ENCODE results near the gene ZAP70.
"Not testable (repeated sequence)": the region's sequence is repeated elsewhere in the genome, so short reads cannot be mapped to it uniquely, and the experiment has no call there.

The ZAP70 gene

DNA sequence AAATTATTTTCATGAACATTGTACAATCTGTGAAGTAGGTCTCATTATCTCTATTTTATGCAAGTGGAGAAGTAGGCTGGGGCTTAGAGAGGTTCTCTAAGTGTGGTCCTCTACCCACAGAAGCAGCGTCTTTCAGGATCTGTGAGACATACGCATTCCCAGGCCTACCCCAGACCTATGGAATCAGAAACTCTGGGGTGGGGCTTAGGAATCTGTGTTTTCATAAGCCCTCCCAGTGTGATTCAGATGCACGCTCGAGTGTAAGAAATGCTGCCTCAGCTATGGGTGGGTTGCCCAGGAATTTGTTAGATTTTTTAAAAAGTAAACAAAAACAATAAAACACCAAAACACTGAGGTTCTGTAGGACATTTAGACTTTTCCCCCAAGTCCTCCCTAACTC is 14.8 kb upstream of the ZAP70 start:
- DNase-seq (ENCODE audit: low read depth), result no peak

DNA sequence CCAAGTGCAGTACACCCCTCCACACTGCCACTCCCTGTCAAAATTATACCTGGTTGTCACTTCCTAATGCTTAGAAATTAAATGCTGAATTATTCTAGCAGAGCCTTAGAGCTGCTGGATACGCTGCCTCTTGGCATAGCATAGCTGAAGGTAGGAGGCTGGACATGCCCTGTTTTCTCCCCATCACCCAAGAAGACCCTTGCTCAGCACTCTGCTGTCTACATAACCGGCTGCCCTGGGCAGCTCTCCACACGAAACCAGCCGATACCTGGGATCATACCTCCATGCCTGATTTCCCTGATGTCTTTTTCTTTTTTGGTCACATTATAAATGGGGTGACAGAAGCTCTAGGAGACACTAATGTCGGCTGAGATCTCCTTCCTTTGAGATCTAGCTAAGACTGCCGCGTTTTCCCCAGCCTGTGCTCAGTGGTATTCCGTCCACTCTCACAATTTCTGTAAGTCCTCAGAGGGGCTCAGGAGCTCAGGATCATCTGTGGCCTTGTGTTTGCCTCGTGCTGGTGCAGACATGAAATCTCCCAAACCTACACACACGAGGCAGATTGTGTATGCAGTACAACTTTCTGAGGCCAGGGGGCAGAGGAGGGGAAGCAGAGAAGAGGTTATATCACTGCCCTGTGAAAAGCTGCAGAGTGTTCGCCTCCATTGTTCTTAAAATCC is 13.5 kb upstream of the ZAP70 start:
- peak; percentile 44 for DNase-seq (ENCODE audit: low read depth)

DNA sequence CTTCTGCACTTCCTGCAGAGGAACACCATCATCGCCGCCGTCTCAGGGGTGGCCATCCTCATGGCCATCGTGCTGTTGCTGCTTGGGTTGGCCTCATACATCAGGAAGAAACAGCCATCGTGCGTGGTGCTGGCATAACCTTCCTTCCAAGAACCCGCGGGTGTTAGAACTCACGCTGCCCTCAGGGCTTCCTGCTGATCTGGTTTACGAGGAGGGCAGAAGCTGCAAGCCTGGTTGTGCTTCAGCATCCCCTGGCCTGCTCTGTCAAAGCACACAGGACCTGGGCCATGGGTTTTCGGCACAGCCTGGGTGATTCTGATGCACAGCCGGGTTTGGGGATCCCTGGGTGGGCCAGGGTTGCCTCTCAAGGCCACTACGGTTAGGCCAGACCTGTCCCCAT is 12.2 kb upstream of the ZAP70 start:
- DNase-seq (ENCODE audit: low read depth), result no peak

DNA sequence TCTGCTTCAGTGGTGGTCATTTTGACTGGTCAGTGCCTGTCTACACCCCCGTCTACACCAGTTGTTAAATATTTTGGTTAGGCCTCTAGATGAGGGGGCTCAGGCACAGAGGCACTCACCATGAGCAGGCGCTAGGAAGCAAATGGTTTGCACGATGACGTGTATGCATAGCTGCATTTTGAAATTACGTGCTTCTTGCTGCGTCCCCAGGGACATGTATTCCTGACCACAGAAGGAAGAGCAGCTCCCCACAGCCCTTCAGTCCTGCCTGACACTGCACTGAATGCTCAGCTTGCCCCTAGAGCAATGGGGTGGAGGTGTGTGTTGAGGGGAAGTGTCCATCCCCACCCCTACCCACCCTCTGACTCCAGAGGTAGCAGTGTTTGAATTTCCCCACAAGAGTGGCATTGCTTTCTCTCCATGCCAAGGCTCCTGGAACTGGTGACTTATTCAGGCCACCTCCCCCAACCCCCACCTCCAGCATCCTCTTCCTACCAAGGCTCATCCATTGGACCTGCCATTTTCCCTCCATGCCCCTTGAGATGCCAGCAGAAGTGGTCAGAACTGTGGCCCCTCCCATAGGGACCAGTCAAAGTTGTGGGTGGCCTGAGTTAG is 11.4 kb upstream of the ZAP70 start:
- no peak for DNase-seq (ENCODE audit: low read depth)

DNA sequence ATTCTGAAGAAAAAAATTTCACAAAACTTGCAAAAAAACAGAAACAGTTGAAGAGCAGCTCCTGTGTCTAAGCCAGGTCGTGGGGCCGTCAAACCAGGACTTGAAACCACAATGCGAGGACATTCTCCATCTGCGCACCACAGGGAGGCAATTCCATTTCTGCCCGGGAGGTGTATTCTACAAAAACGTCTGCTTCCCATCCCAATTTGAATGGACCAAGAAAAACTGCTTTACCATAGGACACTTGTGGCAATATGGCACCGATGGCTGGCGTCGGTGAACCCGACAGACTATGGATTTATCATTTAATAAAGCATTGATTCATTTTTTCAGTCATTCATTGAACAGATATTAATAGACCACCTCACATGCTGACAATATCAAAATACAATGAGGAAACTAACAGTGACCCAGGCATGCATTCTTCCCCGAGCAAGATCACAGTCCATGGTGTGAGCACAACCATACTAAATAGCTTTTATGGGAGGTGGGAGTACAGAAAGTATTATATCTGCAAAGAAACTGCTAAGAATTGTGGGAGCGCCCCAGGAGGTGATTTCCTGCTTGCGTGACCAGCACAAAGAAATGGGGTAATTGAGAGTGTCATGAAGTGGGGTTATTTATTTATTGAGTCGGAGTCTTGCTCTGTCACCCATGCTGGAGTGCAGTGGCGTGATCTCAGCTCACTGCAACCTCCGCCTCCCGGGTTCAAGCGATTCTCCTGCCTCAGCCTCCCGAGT is 10.5 kb upstream of the ZAP70 start:
- no peak for DNase-seq (ENCODE audit: low read depth)

DNA sequence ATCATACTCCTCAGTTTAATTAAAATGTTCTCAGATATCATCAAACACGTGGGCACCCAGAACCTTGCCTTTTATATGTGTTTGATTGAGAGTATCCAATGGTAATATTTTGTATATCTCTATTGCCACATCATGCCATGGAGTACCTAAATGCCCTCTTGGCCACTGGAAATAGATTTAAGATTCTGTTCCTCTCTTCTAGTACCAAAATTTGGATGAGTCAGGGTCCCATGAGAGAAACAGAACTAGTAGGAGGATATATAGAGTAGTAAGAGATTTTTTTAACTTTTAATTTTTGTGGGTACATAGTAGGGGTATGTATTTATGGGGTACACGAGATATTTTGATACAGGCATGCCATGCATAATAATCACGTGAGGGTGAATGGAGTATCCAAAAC is 9.6 kb upstream of the ZAP70 start:
- DNase-seq (ENCODE audit: low read depth), result no peak

DNA sequence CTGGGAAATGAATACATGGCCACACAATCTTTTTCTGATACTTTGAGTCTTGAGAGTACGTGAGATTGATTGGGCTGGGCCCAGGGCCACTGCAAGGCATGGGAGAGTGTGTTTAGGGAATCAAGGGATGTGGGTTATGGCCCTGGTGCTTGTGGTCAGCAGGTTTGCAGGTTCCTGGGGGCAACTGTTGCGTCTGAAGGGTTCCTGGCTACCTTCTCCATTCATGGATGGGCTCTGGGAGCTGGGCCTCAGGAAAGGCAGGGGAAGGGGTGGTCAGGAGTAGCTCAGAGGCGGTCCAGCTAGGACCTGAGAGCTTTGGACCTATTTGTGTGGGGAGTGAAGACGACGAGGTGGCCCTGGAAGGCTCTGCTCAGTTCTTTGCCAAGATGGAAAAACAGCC is 8.4 kb upstream of the ZAP70 start:
- DNase-seq (ENCODE audit: low read depth), result no peak

DNA sequence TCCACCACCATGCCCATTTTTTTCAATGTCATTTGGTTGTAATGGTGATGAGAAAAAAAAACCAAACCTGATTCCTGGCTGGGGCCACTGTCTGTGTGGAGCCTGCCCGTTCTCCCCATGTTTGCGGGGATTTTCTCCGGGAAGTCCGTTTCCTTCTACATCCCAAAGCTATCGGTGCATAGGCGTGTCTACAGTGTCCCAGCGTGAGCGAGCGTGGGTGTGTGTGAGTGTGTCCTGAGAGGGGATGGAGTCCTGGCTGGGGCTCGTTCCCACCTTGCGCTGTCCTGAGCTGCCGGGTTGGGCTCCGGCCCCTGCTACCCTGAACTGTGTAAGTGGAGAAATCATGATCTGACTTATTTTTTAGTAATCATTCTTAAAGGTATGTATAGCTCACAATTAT is 7.3 kb upstream of the ZAP70 start:
- no peak for DNase-seq (ENCODE audit: low read depth)

DNA sequence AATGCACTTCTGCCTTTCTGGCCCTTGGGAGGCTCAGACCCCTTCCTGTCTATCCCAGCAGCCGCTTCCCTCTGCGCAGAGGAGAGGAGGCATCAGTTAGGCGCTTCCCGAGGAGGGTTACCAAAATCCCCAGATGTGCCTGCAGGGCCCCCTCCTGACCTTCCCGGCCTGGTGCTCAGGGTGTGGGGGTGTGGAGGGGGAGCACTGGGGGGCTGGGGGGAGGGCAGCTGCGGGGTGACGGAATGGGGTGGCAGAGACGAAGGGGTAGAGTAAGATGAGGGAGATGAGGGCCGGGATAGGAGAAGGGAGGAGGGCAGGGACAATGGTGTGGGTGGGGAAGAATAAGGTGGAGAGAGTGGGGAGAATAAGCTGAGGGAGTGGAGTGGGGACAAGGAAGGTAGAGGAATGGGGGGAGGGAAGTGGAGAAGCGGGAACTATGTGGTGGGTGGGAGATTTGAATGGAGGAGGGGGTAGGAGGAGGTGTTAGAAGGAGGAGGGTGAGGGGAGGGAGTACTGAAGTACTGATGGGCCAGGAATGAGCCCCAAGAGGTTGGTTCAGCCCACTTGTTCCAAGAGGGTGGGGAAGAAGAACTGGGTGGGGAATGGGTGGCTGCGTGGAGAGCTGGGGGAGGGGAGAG is 6.5 kb upstream of the ZAP70 start:
- no peak for DNase-seq (ENCODE audit: low read depth)

DNA sequence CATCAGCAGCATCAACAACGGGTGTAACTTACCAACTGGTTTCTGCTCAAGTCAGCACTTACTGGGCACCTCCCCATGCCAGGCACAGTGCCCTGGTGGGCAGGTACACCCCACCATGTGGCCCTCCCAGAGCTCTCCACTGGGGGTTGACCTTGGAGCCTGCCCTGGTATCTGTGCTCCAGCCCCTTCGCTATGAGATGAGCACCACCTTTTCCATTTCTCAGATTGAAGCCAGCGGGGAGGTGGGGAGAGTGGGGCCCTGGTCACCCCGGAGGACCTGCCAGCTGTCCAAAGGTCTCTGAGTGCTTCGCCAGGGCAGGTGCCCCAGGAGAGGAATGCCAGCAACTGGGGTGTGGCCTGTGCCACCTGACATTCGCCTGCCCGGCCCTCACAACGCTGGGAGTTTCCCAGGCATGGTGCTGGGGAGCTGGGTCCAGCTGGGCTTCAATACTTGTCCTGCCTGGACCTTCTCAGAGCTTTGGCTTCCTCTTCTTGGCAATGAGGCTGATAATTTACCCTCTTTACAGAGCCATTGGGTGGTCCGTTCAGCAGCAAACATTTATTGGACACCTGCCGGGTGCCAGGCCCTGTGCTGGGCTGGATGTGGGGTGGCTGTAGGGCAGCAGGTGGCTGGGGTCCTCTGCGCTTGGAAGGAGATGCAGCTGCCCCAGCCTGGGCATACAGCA is 5.9 kb upstream of the ZAP70 start:
- DNase-seq (ENCODE audit: low read depth), result no peak

DNA sequence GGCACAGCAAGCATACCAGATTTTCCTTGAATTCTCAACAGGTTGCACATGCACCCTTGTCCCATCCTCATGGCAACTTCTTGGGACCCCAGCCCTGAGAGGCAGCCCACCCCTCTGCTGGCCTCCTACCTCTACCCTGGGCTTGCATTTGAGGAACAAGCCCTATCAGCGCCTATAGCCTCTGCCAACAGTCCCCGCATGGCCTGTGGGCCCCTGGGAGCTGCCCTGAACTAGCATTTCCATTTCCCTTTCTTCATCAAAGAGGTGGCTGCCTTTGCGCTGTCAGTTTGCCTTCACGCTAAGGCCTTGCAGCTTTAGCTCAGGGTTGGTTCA is 5.4 kb upstream of the ZAP70 start:
- DNase-seq (ENCODE audit: low read depth), result no peak

DNA sequence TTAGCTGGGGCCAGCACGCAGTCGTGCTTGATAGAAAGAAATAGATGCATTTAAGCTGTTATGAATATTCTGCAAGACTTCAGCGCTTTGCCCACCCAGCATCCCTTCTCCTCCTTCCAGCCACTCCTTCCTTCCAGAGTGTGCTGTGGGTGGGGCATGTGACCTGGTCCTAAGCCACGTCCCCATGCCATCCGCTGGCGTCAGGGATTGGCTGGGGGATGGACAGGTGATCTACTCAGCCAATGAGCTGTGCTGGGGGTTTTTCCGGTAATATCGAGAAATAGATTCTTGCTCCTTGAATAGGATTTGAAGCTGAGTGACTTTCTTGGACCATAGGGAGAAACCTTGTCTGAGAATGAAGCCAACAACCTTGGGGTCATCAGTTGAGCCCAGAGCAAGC is 4.8 kb upstream of the ZAP70 start:
- no peak for DNase-seq (ENCODE audit: low read depth)

DNA sequence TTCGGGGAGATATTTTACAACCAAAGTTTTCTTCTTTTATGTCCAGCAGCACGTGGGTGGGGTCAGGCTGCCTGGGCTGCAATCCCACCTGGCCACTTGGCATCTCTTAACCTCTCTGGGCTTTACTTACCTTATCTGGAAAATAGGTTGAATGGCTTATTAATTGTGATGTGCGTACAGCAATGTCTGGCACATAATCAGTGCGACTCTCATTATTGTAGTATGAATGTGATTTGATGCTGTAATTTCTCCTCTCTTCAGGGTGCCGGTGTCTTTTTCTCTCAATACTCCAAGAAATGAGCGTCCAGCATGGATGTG is 2.0 kb upstream of the ZAP70 start:
- DNase-seq (ENCODE audit: low read depth), result no peak

DNA sequence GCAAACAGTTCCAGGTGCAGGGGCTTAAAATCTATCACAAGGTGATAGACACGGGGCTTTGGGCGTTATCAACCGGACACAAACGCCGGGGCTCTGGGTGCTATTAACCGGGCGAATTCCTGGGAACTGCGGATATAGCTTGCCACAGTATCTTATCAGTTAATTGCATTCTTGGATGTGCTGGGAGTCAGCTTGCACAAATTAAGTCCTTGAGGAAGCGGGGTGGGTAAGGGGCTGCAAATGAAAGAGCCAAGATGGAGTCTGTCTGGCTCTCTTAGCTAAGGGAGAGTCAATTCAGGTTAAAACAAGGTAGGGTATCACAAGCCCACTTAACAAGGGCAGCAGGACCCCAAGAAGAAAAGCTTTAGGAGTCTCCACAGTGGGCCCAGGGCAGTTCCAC is 1.2 kb upstream of the ZAP70 start:
- not testable (repeated sequence) for DNase-seq (ENCODE audit: low read depth)

DNA sequence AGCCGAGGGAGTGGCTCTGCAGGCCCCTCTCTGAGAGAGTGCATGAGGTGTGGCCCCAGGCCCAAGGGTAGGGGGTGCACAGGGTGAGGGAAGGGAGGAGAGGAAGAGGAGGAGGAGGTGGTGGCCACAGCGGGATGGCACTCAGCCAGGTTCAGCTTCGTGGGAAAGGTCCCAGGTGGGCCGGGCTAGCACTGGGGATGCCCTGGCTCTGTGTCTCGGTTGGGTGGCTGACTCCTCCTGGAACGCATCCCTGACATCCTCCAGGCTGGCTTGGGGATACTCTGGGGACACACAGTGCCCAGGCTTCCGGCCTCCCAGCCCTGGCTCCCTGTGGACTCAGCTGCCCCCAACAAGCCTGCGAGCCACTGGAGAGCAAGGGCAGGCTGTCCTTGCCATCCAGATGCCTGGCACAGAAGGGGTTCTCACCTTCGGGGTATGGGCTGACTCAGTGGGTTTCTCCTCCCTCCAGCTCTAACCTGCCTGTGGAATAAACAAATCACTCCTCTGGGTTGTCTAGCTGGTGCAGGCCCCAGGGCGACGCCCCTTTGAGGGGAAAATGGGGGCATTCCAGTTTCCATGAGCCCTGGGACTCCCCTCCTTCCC is 582 bp upstream of the ZAP70 start:
- DNase-seq (ENCODE audit: low read depth), result no peak

DNA sequence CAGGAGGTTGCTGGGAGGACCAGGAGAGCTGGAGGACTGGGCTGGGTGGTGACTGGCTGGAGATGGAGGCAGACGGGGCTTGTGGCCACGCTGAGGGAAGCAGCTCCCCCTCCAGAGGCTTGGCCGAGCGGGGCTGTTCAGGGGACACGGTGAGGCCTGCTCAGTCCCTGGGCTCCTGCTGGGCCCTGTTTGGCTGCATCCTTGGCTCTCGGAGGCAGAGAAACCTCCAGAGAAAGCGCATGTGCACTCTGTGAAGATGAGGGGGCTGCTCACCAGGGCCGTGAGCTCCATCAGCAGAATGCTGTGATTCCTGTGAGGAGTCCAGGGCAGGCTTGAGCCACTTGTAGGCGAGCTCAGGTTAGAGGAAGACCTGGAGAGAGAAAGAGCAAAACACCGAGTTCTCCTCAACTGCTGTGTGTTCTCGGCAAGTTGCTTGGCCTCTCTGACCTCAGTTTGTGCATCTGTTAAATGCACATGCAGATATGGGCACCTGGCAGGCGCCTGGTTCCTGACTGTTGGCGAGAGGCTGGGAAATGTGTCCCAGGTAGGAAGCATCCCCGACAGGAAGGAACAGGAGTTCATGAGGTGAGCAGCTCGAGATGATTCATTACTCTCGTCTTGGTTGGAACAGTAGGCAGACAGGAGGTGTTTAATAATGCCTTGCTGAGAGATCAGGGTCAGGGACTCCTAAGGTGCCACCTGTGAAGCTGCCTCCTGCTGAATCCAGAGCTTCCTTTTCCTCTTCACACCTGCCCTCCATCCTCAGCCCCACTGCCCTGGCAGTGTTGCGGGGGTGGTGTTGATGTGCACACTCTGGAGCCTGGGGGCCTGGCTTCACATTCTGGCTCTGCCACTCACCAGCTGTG is 941 bp downstream of the ZAP70 start:
- no peak for DNase-seq (ENCODE audit: low read depth)

DNA sequence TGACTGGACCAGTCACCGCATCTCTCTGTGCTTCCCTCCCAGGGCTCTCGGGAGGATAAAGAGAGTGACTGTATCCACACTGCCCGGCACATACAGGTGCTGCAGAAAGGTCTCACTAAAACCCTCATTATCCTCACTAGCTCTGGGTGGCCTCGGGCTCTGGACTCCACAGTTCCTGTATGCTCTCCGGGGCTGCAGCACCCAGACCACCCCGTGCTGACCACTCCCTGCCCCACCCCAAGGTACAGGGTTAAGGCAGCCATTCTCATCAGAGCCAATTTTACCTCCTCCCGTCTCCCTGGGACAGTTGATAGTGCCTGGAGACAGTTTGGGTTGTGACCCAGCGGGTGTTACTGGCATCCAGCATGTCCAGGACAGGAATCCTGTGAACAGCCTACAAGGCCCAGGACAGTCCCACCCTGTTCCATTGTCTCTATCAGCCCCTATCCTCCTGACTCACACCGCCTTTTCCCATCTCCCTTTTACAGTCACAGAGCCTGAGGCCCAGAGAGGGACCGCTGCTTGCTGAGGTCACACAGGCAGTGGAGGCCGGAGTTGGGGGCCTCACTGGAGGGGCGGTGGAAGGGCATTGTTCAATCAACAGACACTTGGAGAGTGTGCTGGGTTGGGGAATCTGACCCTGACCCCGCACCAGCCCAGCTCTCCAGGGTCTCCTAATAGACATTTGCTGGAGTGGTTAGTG is 1.7 kb downstream of the ZAP70 start:
- DNase-seq (ENCODE audit: low read depth), result no peak

DNA sequence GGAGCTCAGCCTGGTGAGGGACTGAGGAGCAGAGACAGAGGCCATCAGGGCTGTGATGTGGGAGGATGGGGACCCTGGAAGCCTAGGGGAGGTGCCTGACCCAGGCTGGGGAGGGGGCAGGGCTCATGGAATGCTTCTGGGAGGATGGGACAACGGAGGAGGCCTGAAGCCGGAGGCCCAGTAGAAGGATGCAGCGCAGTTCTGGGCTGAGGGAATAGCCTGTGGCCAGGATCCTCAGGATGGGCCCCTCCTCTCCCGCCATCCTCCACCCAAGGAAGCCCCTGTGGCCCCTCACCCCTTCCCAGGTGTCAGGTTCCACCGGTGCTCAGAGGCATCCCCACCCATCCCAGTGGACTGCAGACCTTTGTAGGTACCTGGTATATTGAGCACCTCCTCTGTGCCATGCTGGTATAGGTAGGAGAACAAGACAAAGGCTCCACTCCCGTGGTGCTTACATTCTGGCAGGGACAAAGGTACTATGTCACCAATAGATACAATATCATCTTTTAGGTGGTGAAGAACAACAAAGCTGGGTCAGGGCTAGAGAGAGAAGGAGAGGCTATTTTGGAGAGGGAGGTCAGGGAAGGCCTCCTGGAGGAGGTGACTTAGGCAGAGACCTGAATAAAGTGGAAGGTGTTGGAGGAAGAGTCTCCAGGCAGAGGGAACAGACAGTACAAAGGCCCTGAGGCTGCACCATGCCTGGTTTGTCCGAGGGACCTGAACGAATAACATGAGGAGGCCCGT is 2.7 kb downstream of the ZAP70 start:
- no peak for DNase-seq (ENCODE audit: low read depth)

DNA sequence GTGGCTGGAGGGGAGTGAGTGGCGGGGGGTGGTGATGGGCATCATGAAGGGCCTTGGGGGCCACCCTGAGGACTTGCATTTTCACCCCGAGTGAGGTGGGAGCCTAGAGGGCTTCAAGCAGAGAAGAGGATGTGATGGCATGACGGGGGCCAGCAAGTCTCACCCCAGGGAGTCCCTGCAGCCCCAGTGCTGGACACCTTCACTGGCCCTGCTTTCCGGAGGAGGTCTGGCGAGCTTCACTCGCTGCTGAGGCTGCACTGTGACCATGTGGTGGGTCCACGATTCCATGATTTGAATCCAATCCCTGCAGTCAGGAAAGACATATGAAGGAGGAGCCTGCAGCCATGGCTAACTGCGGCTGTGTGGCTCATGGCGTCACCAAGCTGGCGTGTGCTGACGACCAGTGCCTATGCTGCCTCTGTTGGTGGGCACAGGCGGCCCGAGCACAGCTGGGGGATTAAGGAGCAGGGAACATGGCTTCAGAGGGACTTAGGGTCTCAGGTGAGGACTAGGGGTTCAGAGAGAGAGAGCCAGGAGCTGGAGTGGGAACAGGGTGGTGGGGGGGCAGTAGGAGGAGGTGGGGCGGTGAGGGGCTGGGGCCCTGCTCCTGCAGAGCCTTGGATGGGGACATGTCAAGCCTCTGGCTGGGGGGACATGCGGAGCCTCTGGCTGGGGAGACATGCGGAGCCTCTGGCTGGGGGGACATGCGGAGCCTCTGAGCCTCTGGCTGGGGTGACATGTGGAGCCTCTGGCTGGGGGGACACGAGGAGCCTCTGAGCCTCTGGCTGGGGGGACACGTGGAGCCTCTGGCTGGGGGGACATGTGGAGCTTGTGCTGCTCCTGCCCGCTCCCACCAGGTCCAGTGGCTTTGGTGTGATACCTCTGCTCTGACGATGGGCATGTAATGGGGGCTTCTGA is 3.6 kb downstream of the ZAP70 start:
- no peak for DNase-seq (ENCODE audit: low read depth)

Measured in HS-5 (cell line).